Activated CD8-positive, alpha-beta T cell treated with anti-CD3 and anti-CD28 coated beads for 36 hours (primary cell): ENCODE measurements around the gene KCNIP3. TPM values are rescaled to one million over a fixed set of nuclear protein-coding genes. Genes with fewer than 3 reads are reported as not detected.

Experiments
- ATAC-seq: fragments of 200-7000 bp; cut with Tn5 transposase; one replicate; pipeline ENCODE4 v1.10.0; 2021; ENCODE audit warnings: mild to moderate bottlenecking, moderate library complexity
- CTCF ChIA-PET: fragments of 350-600 bp; sonication (Branson Sonifier 250); formaldehyde crosslinking; loops from one replicate; lab custom pipeline; 2021; ENCODE audit warnings: antibody characterized with exemption; lab: Charles Lee
- POLR2A ChIA-PET: fragments of 350-600 bp; sonication (Branson Sonifier 250); formaldehyde crosslinking; loops from one replicate; lab custom pipeline; 2021; ENCODE audit warnings: antibody characterized with exemption; lab: Charles Lee
- DNase-seq: peaks from one replicate; pipeline ENCODE4 v3.0.0-alpha.2; 2020
- H3K27ac Mint-ChIP-seq: one replicate; pipeline ENCODE4 v1.8.0; 2021; ENCODE audit warnings: mild to moderate bottlenecking, mixed read lengths
- H3K27me3 Mint-ChIP-seq: one replicate; pipeline ENCODE4 v1.8.0; 2021; ENCODE audit warnings: mixed read lengths
- H3K36me3 Mint-ChIP-seq: one replicate; pipeline ENCODE4 v1.8.0; 2021; ENCODE audit warnings: low read depth, mixed read lengths
- H3K4me1 Mint-ChIP-seq: one replicate; pipeline ENCODE4 v1.8.0; 2021; ENCODE audit warnings: low read depth, mixed read lengths
- H3K4me3 Mint-ChIP-seq: one replicate; pipeline ENCODE4 v1.8.0; 2021; ENCODE audit warnings: mild to moderate bottlenecking, moderate library complexity, mixed read lengths
- H3K9me3 Mint-ChIP-seq: one replicate; pipeline ENCODE4 v1.8.0; 2021; ENCODE audit warnings: mixed read lengths
- CTCF ChIP-seq: fragments of 200-600 bp; IDR thresholded peaks from one replicate; pipeline ENCODE4 v1.8.0; 2022; ENCODE audit warnings: antibody characterized with exemption, mild to moderate bottlenecking
- intact Hi-C: fragments of 100-400 bp; cut with micrococcal nuclease; formaldehyde crosslinking; loops from one replicate; pipeline ENCODE4 v1.10.0; 2022
- total RNA-seq, 2 experiments: library from RNA; stranded (reverse); gene quantifications; one replicate each; pipeline ENCODE4 v1.2.3, GENCODE V29; 2021

KCNIP3 gene
- total RNA-seq, 2 experiments from 2014 or later: not detected

- Mint-ChIP-seq H3K36me3 (no peaks in the 10 kb centered on the region), H3K4me3 (no peak overlapping the region), H3K4me1 (no peaks in the 10 kb centered on the region), H3K9me3 (no peaks in the 10 kb centered on the region), H3K27ac (no peak overlapping the region), H3K27me3 (peaks cover 4% of the 10 kb centered on the region)
- ATAC-seq: no peak
- CTCF ChIA-PET: interaction anchor here (1.1 to 2.6 kb wide), 2 partner anchors 12 to 13 kb away, joined by 4 to 25 read pairs; partner anchors contain the start of gene FAHD2A
- TF ChIP-seq CTCF: no peak
- intact Hi-C loops: no loop called here
- POLR2A ChIA-PET: no interaction called here
- no peak for DNase-seq
These were observed 93.2 kb downstream of the KCNIP3 start for GRCh38 chr2:95390272-95390880.

GRCh38 chr2:95390881-95391321 lies 93.8 kb downstream of the KCNIP3 start:
- Mint-ChIP-seq H3K4me3 (no peak overlapping the region), H3K27me3 (peaks cover 4% of the 10 kb centered on the region), H3K9me3 (no peaks in the 10 kb centered on the region), H3K36me3 (no peaks in the 10 kb centered on the region), H3K27ac (no peak overlapping the region), H3K4me1 (no peaks in the 10 kb centered on the region)
- CTCF ChIA-PET: no interaction called here
- ATAC-seq (no peak), DNase-seq (no peak)
- intact Hi-C loops: no loop called here
- POLR2A ChIA-PET: no interaction called here
- TF ChIP-seq CTCF: no peak

- no peak for DNase-seq
- Mint-ChIP-seq H3K27me3 (peaks cover 2% of the 10 kb centered on the region), H3K4me3 (no peak overlapping the region), H3K27ac (no peak overlapping the region), H3K4me1 (no peaks in the 10 kb centered on the region), H3K36me3 (no peaks in the 10 kb centered on the region), H3K9me3 (no peaks in the 10 kb centered on the region)
- ChIA-PET CTCF (no interaction called here), POLR2A (no interaction called here)
- no peak for ATAC-seq
- intact Hi-C loops: no loop called here
- TF ChIP-seq CTCF: no peak
These were observed 94.6 kb downstream of the KCNIP3 start for GRCh38 chr2:95391641-95392310.

- H3K9me3 Mint-ChIP-seq: no peaks in the 10 kb centered on the region
- H3K27me3 Mint-ChIP-seq: peaks cover 2% of the 10 kb centered on the region
- ChIA-PET POLR2A (no interaction called here), CTCF (interaction anchor here (1.7 kb wide), 1 partner anchor 10 kb away, joined by 12 read pairs; the partner anchor contains the start of gene FAHD2A)
- DNase-seq (no peak), ATAC-seq (no peak)
- no peak overlapping the region for H3K4me3 Mint-ChIP-seq
- intact Hi-C loops: no loop called here
- no peak for TF ChIP-seq CTCF
- H3K4me1 Mint-ChIP-seq: no peaks in the 10 kb centered on the region
- H3K27ac Mint-ChIP-seq: no peak overlapping the region
- H3K36me3 Mint-ChIP-seq: no peaks in the 10 kb centered on the region
These were observed 95.2 kb downstream of the KCNIP3 start for GRCh38 chr2:95392320-95392719.
